Endothelial cell of umbilical vein (primary cell): ENCODE results near the gene NOP16. TPM values are rescaled to one million over a fixed set of nuclear protein-coding genes. Genes with fewer than 3 reads are reported as not detected.
"Not testable (repeated sequence)": the region's sequence is repeated elsewhere in the genome, so short reads cannot be mapped to it uniquely, and the experiment has no call there.

Experiments
- BruUV-seq: library from RNA; stranded (reverse); fragments of 400-500 nt; replicated peaks from 2 replicates; lab custom pipeline; 2021; lab: Mats Ljungman, UMichigan
- CTCF ChIA-PET: fragments of 300-600, 350-600 bp; sonication (Branson Sonifier 250); formaldehyde crosslinking; loops from one replicate; lab custom pipeline; 2021; ENCODE audit warnings: antibody characterized with exemption, inconsistent platforms; lab: Charles Lee
- POLR2A ChIA-PET: fragments of 300-600, 350-600 bp; sonication (Branson Sonifier 250); formaldehyde crosslinking; loops from one replicate; lab custom pipeline; 2021; ENCODE audit warnings: antibody characterized with exemption, inconsistent platforms; lab: Charles Lee
- DNase-seq: peaks from one replicate; pipeline ENCODE4 v3.0.0-alpha.2; 2011; ENCODE audit warnings: low read depth, low spot score
- FAIRE-seq: peaks from 2 replicates; lab custom pipeline; 2011; peaks lifted over from hg19 to GRCh38; lab: Jason Lieb, UNC
- H2AFZ ChIP-seq: 2 replicates; pipeline ENCODE4 v1.6.0; 2012; ENCODE audit warnings: low read depth, low read length, control low read depth, inconsistent platforms
- H3K27ac ChIP-seq: 2 replicates; pipeline ENCODE4 v1.5.1; 2011; ENCODE audit warnings: low read depth, mild to moderate bottlenecking, control low read depth, low read length, moderate library complexity; ENCODE audit not compliant: insufficient read depth
- H3K27me3 ChIP-seq, 2 experiments: 2 replicates each; pipeline versions ENCODE4 v1.6.0 to v1.6.1; 2011; ENCODE audit warnings: low read length in 2 of 2, mixed read lengths in 1 of 2; ENCODE audit not compliant: control insufficient read depth in 2 of 2, insufficient read depth in 2 of 2
- H3K36me3 ChIP-seq, 2 experiments: 2 replicates in 1 of 2; 3 replicates in 1 of 2; pipeline ENCODE4 v1.5.1; 2011; ENCODE audit warnings: low read length in 2 of 2, mild to moderate bottlenecking in 1 of 2, moderate library complexity in 1 of 2; ENCODE audit not compliant: control insufficient read depth in 2 of 2, insufficient read depth in 2 of 2; ENCODE audit errors: extremely low read depth in 1 of 2
- H3K4me1 ChIP-seq: 3 replicates; pipeline ENCODE4 v1.5.1; 2011; ENCODE audit warnings: mild to moderate bottlenecking, low read length; ENCODE audit not compliant: control insufficient read depth, insufficient read depth; ENCODE audit errors: extremely low read depth
- H3K4me2 ChIP-seq: 2 replicates; pipeline ENCODE4 v1.6.1; 2011; ENCODE audit warnings: low read length, control low read depth, mixed read lengths; ENCODE audit not compliant: insufficient read depth
- H3K4me3 ChIP-seq, 3 experiments: fragments of 200-600 bp in 1 of 3; sonication (generic), shearing (Covaris generic) in 1 of 3; replicated peaks in 1 of 3; 2 replicates each; pipeline ENCODE4 v1.5.1; 2011 to 2016; ENCODE audit warnings: control low read depth in 3 of 3, low read length in 3 of 3, mild to moderate bottlenecking in 2 of 3, inconsistent platforms in 1 of 3, low read depth in 1 of 3, moderate library complexity in 1 of 3; ENCODE audit not compliant: insufficient read depth in 1 of 3
- H3K79me2 ChIP-seq: 2 replicates; pipeline ENCODE4 v1.6.0; 2012; ENCODE audit warnings: low read length, inconsistent platforms; ENCODE audit not compliant: control insufficient read depth, insufficient read depth
- H3K9ac ChIP-seq: replicated peaks from 2 replicates; pipeline ENCODE3; 2011; ENCODE audit warnings: low read length, control low read depth; ENCODE audit not compliant: insufficient read depth; ENCODE audit errors: extremely low read depth
- H3K9me1 ChIP-seq: replicated peaks from 3 replicates; pipeline ENCODE4 v1.6.0; 2011; ENCODE audit warnings: mild to moderate bottlenecking, low read length; ENCODE audit not compliant: control insufficient read depth, insufficient read depth; ENCODE audit errors: extremely low read depth
- H3K9me3 ChIP-seq: replicated peaks from 2 replicates; pipeline ENCODE4 v1.5.1; 2012; ENCODE audit warnings: low read length, inconsistent platforms; ENCODE audit not compliant: control insufficient read depth, insufficient read depth
- H4K20me1 ChIP-seq: replicated peaks from 2 replicates; pipeline ENCODE3; 2011; ENCODE audit warnings: mild to moderate bottlenecking, low read length; ENCODE audit not compliant: control insufficient read depth, insufficient read depth; ENCODE audit errors: extremely low read depth
- CTCF ChIP-seq, 2 donors: IDR thresholded peaks; 1 replicate in 1 of 2; 2 replicates in 1 of 2; pipeline ENCODE4 v1.5.1; 2011; ENCODE audit warnings: low read length in 2 of 2, mild to moderate bottlenecking in 2 of 2, moderate library complexity in 2 of 2, control low read depth in 1 of 2, inconsistent platforms in 1 of 2, low read depth in 1 of 2; ENCODE audit not compliant: insufficient read depth in 1 of 2; ENCODE audit errors: extremely low read depth in 1 of 2
- EZH2 ChIP-seq: IDR thresholded peaks from 2 replicates; pipeline ENCODE4 v1.6.1; 2012; ENCODE audit warnings: borderline replicate concordance, low read depth, mild to moderate bottlenecking, moderate library complexity, low read length, inconsistent platforms; ENCODE audit not compliant: severe bottlenecking
- FOS ChIP-seq: IDR thresholded peaks from 2 replicates; pipeline ENCODE4 v1.6.1; 2011; ENCODE audit warnings: mild to moderate bottlenecking, low read length, moderate library complexity, borderline replicate concordance; ENCODE audit not compliant: insufficient read depth
- GATA2 ChIP-seq: IDR thresholded peaks from 2 replicates; pipeline ENCODE4 v1.7.0; 2011; ENCODE audit warnings: low read depth, mild to moderate bottlenecking, moderate library complexity, mixed read lengths, low read length; ENCODE audit not compliant: insufficient read length, insufficient read depth
- JUN ChIP-seq: IDR thresholded peaks from 2 replicates; pipeline ENCODE4 v1.6.1; 2011; ENCODE audit warnings: borderline replicate concordance, low read depth; ENCODE audit not compliant: insufficient read length, insufficient read depth
- MAX ChIP-seq: IDR thresholded peaks from 2 replicates; pipeline ENCODE4 v1.6.1; 2011; ENCODE audit not compliant: insufficient read depth, insufficient read length
- MYC ChIP-seq: IDR thresholded peaks from one replicate; pipeline ENCODE4 v1.6.1; 2011; ENCODE audit warnings: mild to moderate bottlenecking, low read depth, low read length
- POLR2A ChIP-seq: IDR thresholded peaks from 2 replicates; pipeline ENCODE4 v1.6.1; 2012; ENCODE audit warnings: low read depth, mild to moderate bottlenecking, control low read depth, low read length
- POLR2AphosphoS5 ChIP-seq: IDR thresholded peaks from 2 replicates; pipeline ENCODE4 v1.6.1; 2012; ENCODE audit warnings: low read depth, mild to moderate bottlenecking, control low read depth, low read length, moderate library complexity; ENCODE audit not compliant: insufficient read depth
- dilution Hi-C: fragments of 300-500 bp; cut with MboI; formaldehyde crosslinking; loops from one replicate; pipeline ENCODE4 v1.15.0; 2019; ENCODE audit warnings: low sequenced_read_pairs; ENCODE audit not compliant: extremely low pct_ligation_motif_present
- intact Hi-C: fragments of 100-400 bp; cut with micrococcal nuclease; formaldehyde crosslinking; loops from one replicate; pipeline ENCODE4 v1.10.0; 2022
- polyA plus RNA-seq, 4 experiments: library from polyadenylated mRNA; depleted of rRNA in 3 of 4; stranded (reverse) in 3 of 4; unstranded in 1 of 4; fragments of >200 nt; gene quantifications; 2 replicates each; pipeline versions ENCODE4 v1.2.1 to v1.2.3, GENCODE V29; 2011 to 2012; ENCODE audit warnings: missing spikeins in 1 of 4
- total RNA-seq: library from RNA; stranded (reverse); gene quantifications from 2 replicates; pipeline ENCODE4 v1.2.3, GENCODE V29; 2021

NOP16 gene
- total and polyA plus RNA-seq, 2 donors (not counting 3 experiments of a cell fraction or from before 2014, with no cell fraction given), result 41.1 to 47.4 TPM

- no peak overlapping the region for H2AFZ ChIP-seq
- H3K4me2 ChIP-seq, result no peak overlapping the region
- intact Hi-C loops, result no loop called here
- H3K4me3 ChIP-seq, result no peak overlapping the region
- H3K27ac ChIP-seq, result no peak overlapping the region
- CTCF ChIA-PET, result interaction anchor here (0.9 kb wide), 1 partner anchor 39 kb away, joined by 3 read pairs; the partner anchor contains the start of gene FAF2
- BruUV-seq, result no TSS peak
- no peaks in the 10 kb centered on the region for H3K9me1 ChIP-seq
- H3K36me3 ChIP-seq, result peaks cover 3 to 13% of the 10 kb centered on the region in 2 experiments
- H3K9ac ChIP-seq, result no peak overlapping the region
- TF ChIP-seq JUN, result no peak
- no peak for TF ChIP-seq POLR2A
- TF ChIP-seq CTCF (IDR thresholded peaks at IDR 0.05; ENCODE audit: extremely low read depth in 1 of 2, insufficient read depth in 1 of 2, low read depth in 1 of 2, low read length in 2 of 2), result no peak
- no peak for TF ChIP-seq MYC
- TF ChIP-seq EZH2, result no peak
- TF ChIP-seq MAX, result no peak
- no peak for TF ChIP-seq POLR2AphosphoS5
- TF ChIP-seq FOS, result no peak
- TF ChIP-seq GATA2, result no peak
- dilution Hi-C loops, result no loop called here
- DNase-seq (no peak), FAIRE-seq (no peak)
- no peaks in the 10 kb centered on the region for H4K20me1 ChIP-seq
- peaks cover 4% of the 10 kb centered on the region for H3K79me2 ChIP-seq
- POLR2A ChIA-PET, result no interaction called here
- no peaks in the 10 kb centered on the region for H3K4me1 ChIP-seq
- no peaks in the 10 kb centered on the region for H3K27me3 ChIP-seq
- H3K9me3 ChIP-seq, result no peaks in the 10 kb centered on the region
Measured at GRCh38 chr5:176408590-176408989, 20.2 kb upstream of the NOP16 start.

- H3K27ac ChIP-seq, H3K4me1 ChIP-seq, DNase-seq, H3K79me2 ChIP-seq, dilution Hi-C loops, H3K27me3 ChIP-seq, H3K9ac ChIP-seq, intact Hi-C loops, POLR2A ChIA-PET, H4K20me1 ChIP-seq, H3K9me3 ChIP-seq, H3K4me3 ChIP-seq, H2AFZ ChIP-seq, BruUV-seq, H3K9me1 ChIP-seq, H3K4me2 ChIP-seq, FAIRE-seq: not testable (repeated sequence)
- CTCF ChIA-PET, result interaction anchor here (1.1 kb wide), 1 partner anchor 14 kb away, joined by 3 read pairs; no protein-coding TSS in a partner anchor
- peaks cover 3 to 13% of the 10 kb centered on the region in 2 experiments for H3K36me3 ChIP-seq
Measured at GRCh38 chr5:176408252-176408573, 19.8 kb upstream of the NOP16 start.
